GM19035 (cell line): ENCODE measurements around the gene NEDD9.
A peak's percentile ranks its signal among the peaks of the same experiment; 100 is the strongest.

Experiments used
- ATAC-seq: cut with Tn5 transposase; IDR thresholded peaks from one replicate; pipeline ENCODE4 v1.9.1; 2021; ENCODE audit not compliant: unreplicated experiment

NEDD9 gene, protein sequence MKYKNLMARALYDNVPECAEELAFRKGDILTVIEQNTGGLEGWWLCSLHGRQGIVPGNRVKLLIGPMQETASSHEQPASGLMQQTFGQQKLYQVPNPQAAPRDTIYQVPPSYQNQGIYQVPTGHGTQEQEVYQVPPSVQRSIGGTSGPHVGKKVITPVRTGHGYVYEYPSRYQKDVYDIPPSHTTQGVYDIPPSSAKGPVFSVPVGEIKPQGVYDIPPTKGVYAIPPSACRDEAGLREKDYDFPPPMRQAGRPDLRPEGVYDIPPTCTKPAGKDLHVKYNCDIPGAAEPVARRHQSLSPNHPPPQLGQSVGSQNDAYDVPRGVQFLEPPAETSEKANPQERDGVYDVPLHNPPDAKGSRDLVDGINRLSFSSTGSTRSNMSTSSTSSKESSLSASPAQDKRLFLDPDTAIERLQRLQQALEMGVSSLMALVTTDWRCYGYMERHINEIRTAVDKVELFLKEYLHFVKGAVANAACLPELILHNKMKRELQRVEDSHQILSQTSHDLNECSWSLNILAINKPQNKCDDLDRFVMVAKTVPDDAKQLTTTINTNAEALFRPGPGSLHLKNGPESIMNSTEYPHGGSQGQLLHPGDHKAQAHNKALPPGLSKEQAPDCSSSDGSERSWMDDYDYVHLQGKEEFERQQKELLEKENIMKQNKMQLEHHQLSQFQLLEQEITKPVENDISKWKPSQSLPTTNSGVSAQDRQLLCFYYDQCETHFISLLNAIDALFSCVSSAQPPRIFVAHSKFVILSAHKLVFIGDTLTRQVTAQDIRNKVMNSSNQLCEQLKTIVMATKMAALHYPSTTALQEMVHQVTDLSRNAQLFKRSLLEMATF

DNA sequence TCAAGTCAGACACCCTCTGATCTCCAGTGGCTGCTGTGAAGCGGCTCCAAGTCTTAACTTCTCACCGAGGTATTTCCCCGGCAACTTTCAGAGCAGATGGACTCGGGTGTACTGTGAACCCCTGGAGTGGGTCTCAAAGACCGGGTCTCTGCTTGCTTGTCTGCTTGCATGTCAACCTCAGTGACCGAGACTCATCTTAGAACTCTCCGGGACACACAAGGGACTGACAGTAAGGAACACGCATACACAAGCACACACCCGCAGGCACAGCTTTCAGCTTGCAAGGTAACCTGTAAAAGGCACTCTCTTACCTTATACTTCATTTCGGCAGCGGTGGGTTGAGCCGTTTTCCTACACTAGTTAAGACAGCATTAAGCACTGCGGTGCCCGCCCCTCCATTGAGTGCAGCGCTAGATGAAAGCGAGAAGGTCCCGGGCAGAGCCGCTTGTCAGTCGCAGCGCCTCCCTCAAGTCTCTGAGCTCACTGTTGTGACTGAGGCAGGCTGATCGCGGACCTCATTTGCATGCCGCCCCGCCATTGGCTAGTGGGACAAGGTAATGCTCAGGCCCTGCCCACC is at the start of gene NEDD9:
Gene NEDD9, minus strand, starts transcription at position 476 of the 577 bp plus-strand sequence. Its CDS starts 153 bp downstream, at position 323.
- ATAC-seq, result peak; percentile 99

DNA sequence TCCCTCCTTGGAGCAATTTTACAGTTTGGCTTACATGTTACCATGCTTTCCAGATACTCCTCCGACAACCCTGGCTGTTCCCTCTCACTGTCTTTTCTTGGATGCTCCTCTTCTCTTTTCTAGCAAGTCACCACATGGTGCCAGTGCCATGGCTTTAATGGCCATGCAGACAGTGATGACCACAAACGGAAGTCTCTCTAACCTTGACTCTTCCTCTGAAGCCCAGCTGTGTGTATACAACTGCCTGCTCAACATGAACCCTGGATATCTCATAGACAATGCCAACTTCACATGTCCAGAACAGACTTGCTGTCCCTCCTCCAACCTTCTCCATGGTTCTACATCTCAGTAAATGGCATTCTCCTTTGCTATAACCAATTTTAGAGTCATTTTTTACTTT is 49.8 kb upstream of the NEDD9 start:
- ATAC-seq, result no peak

DNA sequence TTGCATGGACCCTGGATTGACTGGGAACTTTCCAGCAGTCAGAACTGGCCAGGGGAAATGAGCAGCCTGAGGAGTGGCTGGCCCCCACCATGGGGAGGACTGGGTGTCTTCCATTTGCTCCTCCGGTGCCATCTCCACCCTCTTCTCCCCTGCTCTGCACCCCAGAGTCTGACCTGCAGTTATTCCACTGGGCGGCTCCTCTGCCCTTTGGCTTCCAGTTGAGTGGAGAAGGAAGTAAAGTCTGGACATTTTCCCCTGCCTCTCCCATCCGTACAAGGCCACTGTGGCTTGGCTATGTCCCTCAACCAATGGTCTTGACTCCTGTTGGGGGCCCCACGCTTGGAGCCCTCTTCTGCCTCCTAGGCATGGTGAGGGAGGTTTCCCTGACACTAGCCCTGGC is 47.9 kb upstream of the NEDD9 start:
- no peak for ATAC-seq

DNA sequence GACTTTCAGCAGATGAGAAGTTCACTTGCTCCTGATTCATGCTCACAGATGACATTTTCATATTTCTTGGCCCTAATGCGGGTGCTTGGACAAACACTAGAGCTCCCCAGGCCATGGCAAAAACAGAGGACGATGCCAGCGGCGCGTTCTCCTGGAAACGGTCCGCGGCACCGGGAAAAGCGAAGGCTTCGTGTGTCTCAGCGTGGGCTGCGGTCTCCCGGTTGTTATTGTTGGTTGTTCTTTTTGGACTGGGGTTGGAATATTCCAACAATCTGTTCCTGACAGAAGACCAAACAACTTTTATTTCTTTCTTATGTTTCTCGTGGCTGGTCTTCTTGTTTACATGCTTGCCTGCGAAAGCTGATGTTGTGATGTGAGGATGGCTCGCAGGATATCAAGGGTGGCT is 46.8 kb upstream of the NEDD9 start:
- no peak for ATAC-seq

DNA sequence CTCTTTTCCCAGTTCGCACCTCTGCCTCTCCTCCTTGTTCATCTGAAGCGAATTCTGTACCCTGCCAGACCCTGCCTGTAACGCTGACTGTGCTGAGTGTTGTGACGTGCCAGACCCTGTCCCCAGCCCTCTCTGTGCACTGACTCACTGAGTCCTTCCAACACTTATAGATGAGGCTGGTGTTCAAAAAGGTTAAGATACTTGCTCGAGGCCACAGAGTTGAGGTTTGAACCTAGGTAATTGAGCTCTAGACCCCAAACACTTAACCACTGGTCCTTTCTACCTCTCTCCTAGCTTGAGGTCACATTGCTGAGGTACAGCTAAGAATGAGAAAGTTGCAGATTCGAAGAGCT is 45.7 kb upstream of the NEDD9 start:
- no peak for ATAC-seq

DNA sequence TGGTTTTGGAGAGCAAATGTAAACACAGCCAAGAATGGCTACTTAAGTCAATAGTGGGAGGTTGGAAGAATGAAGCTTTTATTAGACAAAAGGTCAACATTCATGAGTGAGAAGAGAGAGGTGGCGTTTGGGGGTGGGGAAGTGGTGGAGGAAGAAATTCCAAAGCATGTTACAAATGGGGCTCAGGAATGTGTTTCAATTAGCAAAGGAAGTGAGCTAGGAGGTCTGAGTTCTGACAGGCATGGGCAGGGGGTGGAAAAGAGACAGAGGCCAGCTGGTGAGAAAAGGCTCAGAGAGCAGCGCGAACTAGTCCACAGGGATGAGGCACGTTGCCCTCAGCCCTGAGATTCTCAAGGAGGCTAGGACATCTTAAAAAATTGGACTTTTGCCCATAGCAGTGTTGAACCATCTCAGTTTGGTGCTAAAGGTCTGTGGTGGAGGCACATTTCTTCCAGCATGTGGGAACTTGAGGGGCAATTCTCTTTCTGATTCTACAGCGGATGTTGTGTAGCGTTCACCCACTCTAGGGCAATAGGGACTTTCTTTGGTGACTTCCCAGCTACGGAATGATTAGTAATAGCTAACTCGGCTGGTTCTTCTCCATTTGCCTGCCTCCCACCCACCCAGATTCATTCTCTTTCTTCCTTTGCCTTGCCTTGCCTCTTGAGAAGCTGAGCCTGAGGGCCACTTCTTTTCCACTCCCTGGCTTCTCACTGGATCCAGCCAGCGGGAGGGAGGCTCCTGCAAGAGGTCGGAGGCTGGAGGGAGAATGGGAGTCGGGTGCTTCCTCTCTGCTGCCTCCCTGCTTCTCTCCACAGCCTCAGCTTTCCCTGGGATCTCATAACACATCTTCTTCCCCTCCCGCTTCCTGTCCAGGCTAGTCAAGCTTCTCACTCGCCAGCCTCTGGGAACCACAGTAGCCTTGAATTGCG is 45.1 kb upstream of the NEDD9 start:
- peak; percentile 53 for ATAC-seq

DNA sequence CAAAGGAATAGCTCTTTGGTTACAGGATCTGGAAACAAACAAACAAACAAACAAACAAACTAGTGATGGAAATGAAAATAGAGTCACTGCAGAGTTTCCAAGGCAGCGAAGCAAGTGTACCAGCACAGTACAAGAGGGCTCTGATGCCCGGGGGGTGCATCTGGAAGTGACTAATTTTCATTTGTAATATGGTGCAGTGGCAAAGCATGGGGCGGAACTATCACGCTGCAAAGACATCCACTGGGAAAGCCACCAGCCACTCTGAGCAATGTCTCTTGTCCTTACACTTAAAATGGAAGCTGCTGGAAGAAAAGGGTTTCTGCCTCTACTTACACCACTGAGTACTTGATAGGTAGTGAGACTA is 44.4 kb upstream of the NEDD9 start:
- ATAC-seq, result no peak

DNA sequence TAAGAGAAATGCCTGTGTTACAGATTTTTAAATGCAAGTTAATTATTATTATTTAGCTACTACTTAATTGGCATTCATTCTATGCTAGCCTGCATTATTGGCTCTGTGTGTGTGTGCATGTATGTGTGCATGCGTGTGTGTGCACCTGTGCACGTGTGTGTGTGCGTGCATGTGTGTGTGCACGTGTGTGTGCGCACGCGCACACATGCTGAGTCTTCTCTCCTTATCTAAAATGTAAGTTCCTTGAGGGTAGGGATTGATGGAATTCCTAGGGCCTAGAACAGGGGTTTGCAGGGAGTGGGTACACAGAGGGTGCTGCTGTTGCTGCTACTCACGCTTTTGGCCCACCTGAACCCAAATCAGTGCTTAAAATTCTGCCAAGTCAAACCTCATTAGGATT is 43.8 kb upstream of the NEDD9 start:
- no peak for ATAC-seq

DNA sequence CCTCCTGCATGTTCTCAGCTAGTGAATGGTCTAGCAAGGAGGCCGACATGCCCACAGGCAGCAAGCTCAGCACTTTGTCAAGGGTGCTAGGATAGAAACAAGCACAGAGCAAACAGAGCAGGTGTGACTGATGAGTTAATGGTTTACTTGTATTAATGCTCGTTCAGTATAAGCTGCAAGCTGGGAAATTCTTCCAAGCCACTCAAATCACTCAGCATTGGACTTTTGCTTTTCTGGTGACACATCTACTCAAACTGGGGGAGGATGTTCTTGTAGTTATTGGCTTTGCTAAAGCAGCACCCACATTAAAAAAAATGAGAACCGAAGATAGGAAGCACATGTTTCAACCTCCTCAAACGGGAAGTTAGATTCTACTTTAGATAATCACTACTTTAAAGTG is 43.1 kb upstream of the NEDD9 start:
- ATAC-seq, result peak; percentile 59

DNA sequence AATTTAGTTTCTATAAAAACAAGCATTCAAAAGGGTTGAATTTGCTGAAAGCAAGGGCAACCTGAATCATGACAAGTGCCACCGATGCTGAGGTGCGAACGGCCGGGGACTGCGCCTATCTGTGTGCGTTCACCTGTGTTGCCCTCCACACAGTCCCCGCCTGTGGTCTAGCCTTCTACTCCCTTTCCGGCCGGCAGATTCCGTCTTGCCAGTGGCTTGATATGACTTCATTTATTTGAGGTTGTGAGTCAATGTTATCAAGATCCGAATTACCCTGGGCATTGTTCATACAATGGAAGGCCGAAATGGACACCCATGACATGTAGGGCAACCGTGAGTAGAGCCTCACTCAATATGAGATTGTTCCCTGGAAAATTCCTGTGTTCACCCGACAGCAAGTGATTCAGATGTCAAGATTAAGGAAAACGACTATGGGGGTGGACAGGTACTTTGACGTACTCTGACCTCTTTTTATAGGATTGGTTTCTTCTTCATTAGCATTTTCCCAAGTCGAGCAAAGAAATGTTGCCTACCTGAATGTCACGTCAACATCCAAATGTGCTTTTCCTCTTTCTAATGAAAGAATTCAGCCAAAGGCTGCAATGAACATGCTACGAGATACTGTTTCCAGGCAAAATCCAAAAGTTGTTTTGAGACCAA is 41.1 kb upstream of the NEDD9 start:
- no peak for ATAC-seq

DNA sequence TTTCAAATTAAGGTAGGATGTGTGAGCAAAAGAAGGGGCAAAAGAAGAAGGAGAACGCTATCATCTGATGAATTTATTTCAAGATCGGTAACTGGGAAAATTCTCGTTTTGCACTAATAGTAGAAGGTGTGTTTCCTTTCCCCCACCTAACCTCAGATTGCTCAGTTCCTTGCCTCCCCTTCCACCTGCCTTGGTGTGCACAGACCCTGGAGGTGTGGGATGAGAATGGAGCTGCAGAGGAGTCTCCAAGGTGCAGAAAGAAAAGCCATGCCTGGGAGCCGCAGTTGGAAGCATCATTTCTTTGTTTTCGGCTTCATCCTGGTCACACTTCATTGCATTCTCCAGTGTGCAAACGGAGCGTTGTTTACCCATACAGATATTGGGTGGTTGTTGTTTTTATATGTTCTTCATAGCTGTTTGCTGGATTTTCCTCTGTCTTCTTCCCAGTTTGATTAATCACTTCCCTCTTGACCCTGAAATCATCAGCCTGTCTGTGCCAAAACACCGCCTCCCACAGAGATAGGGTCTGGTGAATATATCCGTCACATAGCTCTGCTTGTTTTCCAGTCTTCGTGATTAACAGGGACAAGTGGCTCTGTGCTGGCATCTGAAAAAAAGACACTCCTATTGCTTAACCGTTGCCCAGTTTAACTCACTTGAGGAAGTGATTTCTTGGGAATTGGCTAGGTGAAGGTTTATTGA is 40.2 kb upstream of the NEDD9 start:
- ATAC-seq, result no peak

DNA sequence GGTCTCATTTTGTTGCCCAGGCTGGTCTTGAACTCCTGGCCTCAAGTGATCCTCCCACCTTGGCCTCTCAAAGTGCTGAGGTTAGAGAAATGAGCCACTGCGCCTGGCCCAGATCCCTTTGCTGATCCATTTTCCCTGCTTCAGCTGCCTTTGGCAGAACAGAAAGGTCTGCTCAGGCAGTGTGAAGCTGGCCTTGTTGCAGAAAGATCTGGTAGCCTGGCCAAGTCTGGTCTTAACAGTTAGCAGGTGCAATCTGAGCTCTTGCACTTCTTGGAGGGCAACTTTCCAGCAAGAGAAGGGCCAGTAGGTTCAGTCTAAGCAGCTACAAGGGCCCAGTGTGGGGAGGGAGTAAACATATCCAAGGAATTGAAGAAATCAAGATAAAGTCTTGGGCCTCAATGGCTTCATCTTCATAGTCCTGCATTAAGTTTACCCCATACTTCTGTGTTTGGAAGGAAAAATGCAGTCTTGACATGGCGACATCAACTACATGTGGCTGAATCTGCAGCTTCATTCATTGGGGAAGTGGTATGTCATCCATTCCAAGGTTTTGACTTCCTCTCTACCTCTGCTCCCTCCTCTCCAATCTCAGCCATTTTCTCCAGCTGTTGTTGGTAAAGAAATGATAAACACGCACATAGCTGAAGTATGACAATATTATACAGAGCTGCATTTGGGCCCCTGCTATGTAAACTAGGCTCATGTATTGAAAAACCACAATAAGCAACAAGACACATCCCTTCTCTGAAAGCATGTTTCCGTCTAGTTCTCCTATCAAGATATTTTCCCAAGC is 39.0 kb upstream of the NEDD9 start:
- ATAC-seq, result no peak

DNA sequence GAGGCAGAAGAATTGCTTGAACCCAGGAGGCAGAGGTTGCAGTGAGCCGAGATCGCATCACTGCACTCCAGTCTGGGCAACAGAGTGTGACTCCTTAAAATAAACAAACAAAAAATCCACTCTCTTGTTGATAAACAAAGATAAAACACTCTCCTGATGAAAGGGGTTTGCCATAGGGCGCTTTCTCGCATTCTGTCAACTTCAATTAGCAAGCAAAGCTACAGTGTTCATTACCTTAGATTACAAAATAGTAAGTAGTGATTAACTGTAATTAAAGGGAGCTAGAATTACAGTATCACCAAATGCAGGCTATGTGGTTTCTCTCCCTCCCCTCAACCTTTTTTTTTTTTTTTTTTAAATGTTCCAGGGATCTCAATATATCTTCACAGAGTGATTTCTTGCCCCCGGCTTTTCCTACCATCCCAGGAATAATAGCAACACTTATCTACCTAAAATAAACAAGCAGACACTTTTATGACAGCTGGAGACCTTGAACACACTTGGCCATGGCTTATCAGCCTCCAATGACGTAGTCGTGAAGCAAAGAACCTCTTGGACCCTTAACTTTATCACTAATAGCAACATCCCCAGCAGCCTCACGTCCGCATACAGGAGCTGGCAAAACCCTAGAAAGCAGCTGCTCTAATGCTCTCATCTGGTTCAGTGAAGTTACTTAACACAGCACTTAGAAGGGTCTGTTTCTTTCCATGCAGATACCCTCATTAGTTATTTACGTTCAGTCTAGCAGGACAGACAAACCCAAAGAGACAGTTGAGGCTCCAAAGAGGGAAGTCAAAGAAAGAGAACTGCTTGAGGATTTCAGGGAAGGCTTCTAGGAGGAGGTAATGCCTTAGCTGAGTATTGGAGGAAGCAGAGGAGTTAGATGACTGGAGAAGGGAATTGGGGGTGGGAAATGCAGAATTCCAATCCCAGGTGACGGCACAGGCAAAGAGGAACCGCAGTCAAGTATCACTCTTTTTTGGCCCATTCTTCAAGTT is 37.9 kb upstream of the NEDD9 start:
- no peak for ATAC-seq

DNA sequence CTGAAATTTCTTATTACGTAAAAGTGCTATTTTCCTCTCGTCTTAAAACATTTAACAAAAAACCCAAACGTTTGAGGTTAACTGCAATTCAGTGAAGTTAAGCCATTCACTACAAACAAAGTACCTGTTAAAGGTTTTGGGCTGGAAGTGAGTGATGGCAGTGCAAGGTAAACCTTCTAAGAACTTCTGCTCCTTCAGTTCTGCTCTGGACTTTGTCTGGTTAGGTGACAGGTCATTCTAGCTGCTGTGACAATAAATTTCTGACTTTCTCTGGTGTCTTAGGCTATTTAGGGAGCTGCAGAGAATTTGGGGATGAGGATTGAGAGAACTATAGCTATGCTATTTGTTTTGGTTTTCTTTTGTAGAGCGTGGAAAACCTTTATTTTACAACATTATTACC is 36.5 kb upstream of the NEDD9 start:
- no peak for ATAC-seq

DNA sequence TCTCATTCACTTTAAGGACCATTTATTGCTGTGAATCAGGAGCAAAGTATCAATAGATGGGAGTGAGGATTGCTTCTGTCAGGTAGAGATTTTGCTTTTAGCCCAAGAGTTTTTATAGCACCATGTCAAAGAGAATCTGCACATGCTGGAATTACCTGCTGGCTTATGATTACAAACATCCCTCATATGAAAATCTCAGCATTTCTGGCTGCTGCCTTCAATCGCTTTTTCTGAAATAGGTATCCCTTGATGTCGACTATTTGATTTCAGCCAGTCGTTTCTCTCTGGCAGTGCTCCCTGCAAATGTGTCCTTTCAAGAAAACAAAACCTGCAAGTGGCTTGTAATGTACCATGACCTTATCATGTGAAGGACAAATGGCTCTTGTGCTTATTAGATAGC is 34.5 kb upstream of the NEDD9 start:
- ATAC-seq, result no peak

DNA sequence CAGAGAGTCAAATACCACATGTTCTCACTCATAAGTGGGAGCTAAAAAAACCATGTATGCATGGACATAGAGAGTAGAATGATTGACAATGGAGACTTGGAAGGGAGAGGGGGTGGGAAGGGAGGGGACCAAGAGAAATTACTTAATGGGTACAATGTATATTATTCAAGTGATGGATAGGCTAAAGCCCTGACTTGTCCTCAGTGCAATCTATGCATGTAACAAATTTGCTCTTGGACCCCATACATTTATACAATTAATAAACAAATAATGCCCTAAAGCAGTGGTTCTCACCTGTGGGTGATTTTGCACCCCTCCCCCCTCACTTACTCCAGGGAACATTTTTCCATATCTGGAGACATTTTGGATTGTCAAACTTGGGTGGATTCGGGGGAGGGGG is 33.5 kb upstream of the NEDD9 start:
- ATAC-seq, result no peak

DNA sequence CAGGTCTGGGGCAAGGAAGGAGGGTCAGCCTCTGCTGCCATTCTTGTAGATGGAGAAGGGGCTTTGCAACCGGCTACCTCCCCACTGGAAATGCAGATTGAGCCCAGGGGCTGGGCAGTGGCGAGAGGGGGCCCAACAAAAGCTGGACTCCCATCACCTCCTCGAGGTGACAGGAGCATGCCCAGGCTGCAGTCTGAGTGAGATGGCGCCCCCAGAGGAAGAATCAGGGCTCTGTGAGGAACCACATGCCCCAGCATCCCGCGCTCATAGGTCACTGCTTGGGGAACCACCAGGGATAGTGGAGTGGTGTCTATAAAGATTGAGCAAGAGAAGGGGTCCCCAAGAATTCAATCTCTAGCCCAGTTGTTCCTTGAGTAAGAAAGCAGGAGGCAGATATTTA is 31.6 kb upstream of the NEDD9 start:
- ATAC-seq, result no peak

DNA sequence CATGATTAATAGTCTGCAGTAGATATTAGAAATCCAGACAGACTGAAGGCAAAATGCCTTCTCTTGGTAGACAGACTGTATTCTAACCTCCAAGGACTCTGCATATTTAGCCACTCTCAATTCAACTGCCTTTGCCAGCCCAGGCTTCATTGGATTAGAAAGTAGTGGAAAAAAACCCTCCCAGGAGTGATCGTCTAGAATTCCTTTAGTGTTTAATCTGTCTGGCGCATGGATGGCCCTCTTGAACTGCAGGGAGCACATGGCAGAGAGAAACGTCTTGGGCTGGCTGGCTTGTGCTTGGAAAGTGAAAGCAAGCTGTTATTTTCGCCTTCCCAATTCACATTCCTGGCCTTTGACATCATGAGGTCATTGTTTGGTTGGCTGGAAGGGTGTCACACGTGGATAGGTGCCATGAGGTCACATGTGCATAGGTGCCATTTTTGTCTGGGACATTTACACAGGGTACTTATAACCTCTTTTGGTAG is 30.9 kb upstream of the NEDD9 start:
- ATAC-seq, result no peak
